ENCODE data around the gene GLDC.
"Not testable (repeated sequence)": the region's sequence is repeated elsewhere in the genome, so short reads cannot be mapped to it uniquely, and the experiment has no call there.

GLDC gene

GRCh38 chr9:6664204-6664680, 18.7 kb upstream of the GLDC start:
- Histone ChIP-seq H3K4me3 (ENCODE audit: insufficient read length, low read depth) (no peak overlapping the region), H3K4me1 (ENCODE audit: insufficient read depth, insufficient read length) (peaks cover 2% of the 10 kb centered on the region), H3K36me3 (ENCODE audit: insufficient read depth, insufficient read length, low read length) (no peaks in the 10 kb centered on the region), H3K9me3 (ENCODE audit: insufficient read depth, low read length) (no peaks in the 10 kb centered on the region), H3K9ac (ENCODE audit: insufficient read length, low read depth) (no peak overlapping the region), H3K27me3 (ENCODE audit: insufficient read depth, insufficient read length) (no peaks in the 10 kb centered on the region)
- TF ChIP-seq ZNF274 (IDR thresholded peaks at IDR 0.05; ENCODE audit: low read depth, low read length) (no peak), YY1 (IDR thresholded peaks at IDR 0.05; ENCODE audit: insufficient read depth, insufficient read length) (no peak), SUZ12 (IDR thresholded peaks at IDR 0.05; ENCODE audit: extremely low read depth, insufficient read depth, insufficient read length) (no peak)
- no peak for DNase-seq (ENCODE audit: low read depth, low spot score)

- no peak for TF ChIP-seq YY1 (IDR thresholded peaks at IDR 0.05; ENCODE audit: insufficient read depth, insufficient read length)
- no peak for TF ChIP-seq SUZ12 (IDR thresholded peaks at IDR 0.05; ENCODE audit: extremely low read depth, insufficient read depth, insufficient read length)
- no peak for TF ChIP-seq ZNF274 (IDR thresholded peaks at IDR 0.05; ENCODE audit: low read depth, low read length)
- Histone ChIP-seq H3K4me1 (ENCODE audit: insufficient read depth, insufficient read length) (peaks cover 2% of the 10 kb centered on the region), H3K27me3 (ENCODE audit: insufficient read depth, insufficient read length) (no peaks in the 10 kb centered on the region), H3K4me3 (ENCODE audit: insufficient read length, low read depth) (no peak overlapping the region), H3K9ac (ENCODE audit: insufficient read length, low read depth) (no peak overlapping the region), H3K9me3 (ENCODE audit: insufficient read depth, low read length) (no peaks in the 10 kb centered on the region), H3K36me3 (ENCODE audit: insufficient read depth, insufficient read length, low read length) (no peaks in the 10 kb centered on the region)
- no peak for DNase-seq (ENCODE audit: low read depth, low spot score)
Measured at GRCh38 chr9:6660512-6660911, 15.0 kb upstream of the GLDC start.

GRCh38 chr9:6658628-6659353, 13.3 kb upstream of the GLDC start:
- no peaks in the 10 kb centered on the region for H3K36me3 ChIP-seq (ENCODE audit: insufficient read depth, insufficient read length, low read length)
- H3K4me1 ChIP-seq (ENCODE audit: insufficient read depth, insufficient read length), result no peaks in the 10 kb centered on the region
- no peak for DNase-seq (ENCODE audit: low read depth, low spot score)
- no peaks in the 10 kb centered on the region for H3K9me3 ChIP-seq (ENCODE audit: insufficient read depth, low read length)
- no peak overlapping the region for H3K4me3 ChIP-seq (ENCODE audit: insufficient read length, low read depth)
- H3K27me3 ChIP-seq (ENCODE audit: insufficient read depth, insufficient read length), result no peaks in the 10 kb centered on the region
- TF ChIP-seq YY1 (IDR thresholded peaks at IDR 0.05; ENCODE audit: insufficient read depth, insufficient read length) (no peak), ZNF274 (IDR thresholded peaks at IDR 0.05; ENCODE audit: low read depth, low read length) (no peak), SUZ12 (IDR thresholded peaks at IDR 0.05; ENCODE audit: extremely low read depth, insufficient read depth, insufficient read length) (no peak)
- no peak overlapping the region for H3K9ac ChIP-seq (ENCODE audit: insufficient read length, low read depth)

- H3K4me3 ChIP-seq (ENCODE audit: insufficient read length, low read depth), result no peak overlapping the region
- no peak for DNase-seq (ENCODE audit: low read depth, low spot score)
- TF ChIP-seq YY1 (IDR thresholded peaks at IDR 0.05; ENCODE audit: insufficient read depth, insufficient read length) (no peak), SUZ12 (IDR thresholded peaks at IDR 0.05; ENCODE audit: extremely low read depth, insufficient read depth, insufficient read length) (no peak), ZNF274 (IDR thresholded peaks at IDR 0.05; ENCODE audit: low read depth, low read length) (no peak)
- no peaks in the 10 kb centered on the region for H3K36me3 ChIP-seq (ENCODE audit: insufficient read depth, insufficient read length, low read length)
- no peaks in the 10 kb centered on the region for H3K4me1 ChIP-seq (ENCODE audit: insufficient read depth, insufficient read length)
- no peak overlapping the region for H3K9ac ChIP-seq (ENCODE audit: insufficient read length, low read depth)
- H3K9me3 ChIP-seq (ENCODE audit: insufficient read depth, low read length), result no peaks in the 10 kb centered on the region
- no peaks in the 10 kb centered on the region for H3K27me3 ChIP-seq (ENCODE audit: insufficient read depth, insufficient read length)
Measured at GRCh38 chr9:6656614-6657300, 11.2 kb upstream of the GLDC start.

GRCh38 chr9:6655036-6655435, 9.5 kb upstream of the GLDC start:
- DNase-seq (ENCODE audit: low read depth, low spot score), result no peak
- H3K4me1 ChIP-seq (ENCODE audit: insufficient read depth, insufficient read length), result no peaks in the 10 kb centered on the region
- no peak overlapping the region for H3K9ac ChIP-seq (ENCODE audit: insufficient read length, low read depth)
- no peaks in the 10 kb centered on the region for H3K36me3 ChIP-seq (ENCODE audit: insufficient read depth, insufficient read length, low read length)
- no peaks in the 10 kb centered on the region for H3K27me3 ChIP-seq (ENCODE audit: insufficient read depth, insufficient read length)
- no peak overlapping the region for H3K4me3 ChIP-seq (ENCODE audit: insufficient read length, low read depth)
- TF ChIP-seq SUZ12 (IDR thresholded peaks at IDR 0.05; ENCODE audit: extremely low read depth, insufficient read depth, insufficient read length) (no peak), ZNF274 (IDR thresholded peaks at IDR 0.05; ENCODE audit: low read depth, low read length) (no peak), YY1 (IDR thresholded peaks at IDR 0.05; ENCODE audit: insufficient read depth, insufficient read length) (no peak)
- no peaks in the 10 kb centered on the region for H3K9me3 ChIP-seq (ENCODE audit: insufficient read depth, low read length)

GRCh38 chr9:6646293-6646636, 736 bp upstream of the GLDC start:
- Histone ChIP-seq H3K27me3 (ENCODE audit: insufficient read depth, insufficient read length) (peaks cover 33% of the 10 kb centered on the region), H3K9me3 (ENCODE audit: insufficient read depth, low read length) (no peaks in the 10 kb centered on the region), H3K36me3 (ENCODE audit: insufficient read depth, insufficient read length, low read length) (peaks cover 1% of the 10 kb centered on the region), H3K9ac (ENCODE audit: insufficient read length, low read depth) (peak overlapping the region; percentile 62), H3K4me3 (ENCODE audit: insufficient read length, low read depth) (peak overlapping the region; percentile 68), H3K4me1 (ENCODE audit: insufficient read depth, insufficient read length) (peaks cover 5% of the 10 kb centered on the region)
- TF ChIP-seq ZNF274 (IDR thresholded peaks at IDR 0.05; ENCODE audit: low read depth, low read length), result no peak
- no peak for TF ChIP-seq YY1 (IDR thresholded peaks at IDR 0.05; ENCODE audit: insufficient read depth, insufficient read length)
- no peak for TF ChIP-seq SUZ12 (IDR thresholded peaks at IDR 0.05; ENCODE audit: extremely low read depth, insufficient read depth, insufficient read length)
- no peak for DNase-seq (ENCODE audit: low read depth, low spot score)

GRCh38 chr9:6645105-6645354, 499 bp downstream of the GLDC start:
- Histone ChIP-seq H3K27me3 (ENCODE audit: insufficient read depth, insufficient read length) (peaks cover 33% of the 10 kb centered on the region), H3K9ac (ENCODE audit: insufficient read length, low read depth) (peak overlapping the region; percentile 77), H3K4me3 (ENCODE audit: insufficient read length, low read depth) (peak overlapping the region; percentile 68)
- not testable (repeated sequence) for H3K4me1 ChIP-seq (ENCODE audit: insufficient read depth, insufficient read length); DNase-seq (ENCODE audit: low read depth, low spot score); H3K36me3 ChIP-seq (ENCODE audit: insufficient read depth, insufficient read length, low read length); H3K9me3 ChIP-seq (ENCODE audit: insufficient read depth, low read length)

Measured in NT2/D1 (cell line).